ENCODE measurements around the gene LINC00237.

- TF ChIP-seq POLR2A (IDR thresholded peaks at IDR 0.05) = no peak
- no peak for TF ChIP-seq CTCF (IDR thresholded peaks at IDR 0.05)
Measured at GRCh38 chr20:21092806-21093205, 13.4 kb downstream of the LINC00237 start.
